Colon (tissue), 2 donors: ENCODE results near the gene ARGLU1.
"Not testable (repeated sequence)": the region's sequence is repeated elsewhere in the genome, so short reads cannot be mapped to it uniquely, and the experiment has no call there.

Source experiments
- FAIRE-seq: peaks from 2 replicates; lab custom pipeline; 2012; peaks lifted over from hg19 to GRCh38; lab: Jason Lieb, UNC
- donor health status: control.
- donor health status: control.

Gene ARGLU1

GRCh38 chr13:106567474-106568298, at the start of gene ARGLU1:
TSS of gene ARGLU1 (minus strand) at chr13:106568137. CDS start at chr13:106567919, 218 bp downstream.
- peak; percentile 85 for FAIRE-seq

- FAIRE-seq: no peak
Measured at GRCh38 chr13:106617561-106617960, 49.6 kb upstream of the ARGLU1 start.

GRCh38 chr13:106616729-106617128, 48.8 kb upstream of the ARGLU1 start:
- no peak for FAIRE-seq

GRCh38 chr13:106614874-106615273, 46.9 kb upstream of the ARGLU1 start:
- FAIRE-seq: no peak

- FAIRE-seq: no peak
Measured at GRCh38 chr13:106612688-106613087, 44.8 kb upstream of the ARGLU1 start.

- no peak for FAIRE-seq
Measured at GRCh38 chr13:106610486-106610885, 42.5 kb upstream of the ARGLU1 start.

- FAIRE-seq: no peak
Measured at GRCh38 chr13:106609116-106609515, 41.2 kb upstream of the ARGLU1 start.

GRCh38 chr13:106603546-106603945, 35.6 kb upstream of the ARGLU1 start:
- no peak for FAIRE-seq

GRCh38 chr13:106602178-106602577, 34.2 kb upstream of the ARGLU1 start:
- FAIRE-seq: no peak

- FAIRE-seq: no peak
Measured at GRCh38 chr13:106601489-106601888, 33.6 kb upstream of the ARGLU1 start.

GRCh38 chr13:106600798-106601135, 32.8 kb upstream of the ARGLU1 start:
- not testable (repeated sequence) for FAIRE-seq

GRCh38 chr13:106599875-106600797, 32.2 kb upstream of the ARGLU1 start:
- peak; percentile 55 for FAIRE-seq

- FAIRE-seq: no peak
Measured at GRCh38 chr13:106597749-106598395, 29.9 kb upstream of the ARGLU1 start.

- FAIRE-seq: no peak
Measured at GRCh38 chr13:106597186-106597585, 29.2 kb upstream of the ARGLU1 start.

- no peak for FAIRE-seq
Measured at GRCh38 chr13:106596275-106596937, 28.5 kb upstream of the ARGLU1 start.

- no peak for FAIRE-seq
Measured at GRCh38 chr13:106595625-106596024, 27.7 kb upstream of the ARGLU1 start.

- FAIRE-seq: no peak
Measured at GRCh38 chr13:106594980-106595379, 27.0 kb upstream of the ARGLU1 start.

- FAIRE-seq: no peak
Measured at GRCh38 chr13:106593132-106593531, 25.2 kb upstream of the ARGLU1 start.

GRCh38 chr13:106591299-106591698, 23.4 kb upstream of the ARGLU1 start:
- FAIRE-seq: no peak

- FAIRE-seq: no peak
Measured at GRCh38 chr13:106589716-106590115, 21.8 kb upstream of the ARGLU1 start.

GRCh38 chr13:106588367-106588766, 20.4 kb upstream of the ARGLU1 start:
- no peak for FAIRE-seq

- FAIRE-seq: peak; percentile 41
Measured at GRCh38 chr13:106587787-106588186, 19.9 kb upstream of the ARGLU1 start.
